ENCODE data around the gene CCDC57.
"Not testable (repeated sequence)": the region's sequence is repeated elsewhere in the genome, so short reads cannot be mapped to it uniquely, and the experiment has no call there.

CCDC57 gene

DNA sequence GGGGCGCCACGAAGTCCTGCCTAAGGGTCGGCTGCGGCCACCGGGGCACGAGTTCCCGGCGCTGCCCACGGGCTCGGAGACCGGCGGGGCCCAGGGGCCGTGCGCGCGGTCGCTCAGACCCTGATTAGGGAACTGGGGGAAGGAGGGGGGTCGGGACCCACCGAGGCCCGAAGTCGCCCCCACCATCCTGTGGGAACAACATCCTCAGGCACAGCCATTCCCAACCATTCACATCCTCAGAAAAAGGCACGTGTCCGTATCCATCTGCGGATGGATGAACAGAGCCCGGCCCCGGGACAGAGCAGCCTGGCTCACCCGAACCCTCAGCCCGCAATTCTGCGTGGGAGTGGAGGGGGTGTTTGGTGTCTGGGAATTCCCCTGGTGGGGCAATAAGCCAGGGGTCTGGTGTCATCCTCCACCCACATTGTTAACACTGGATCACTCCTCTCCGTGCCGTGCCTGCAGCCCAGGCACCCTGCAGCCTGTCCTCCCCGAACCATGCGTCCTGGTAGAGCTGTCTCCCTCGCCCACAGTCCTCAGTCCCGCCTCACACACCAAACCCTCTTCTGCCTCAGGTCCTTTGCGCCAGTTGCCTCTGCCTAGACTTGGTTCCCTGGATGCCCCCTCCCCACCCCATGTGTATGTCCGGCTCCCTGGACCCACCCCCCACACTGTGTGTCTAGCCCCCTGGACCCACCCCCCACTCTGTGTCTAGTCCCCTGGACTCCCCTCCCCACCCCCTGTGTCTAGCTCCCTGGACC, 789 bp upstream of the CCDC57 start:
- no peak overlapping the region for H3K27ac ChIP-seq (ENCODE audit: low read depth, low read length)
- no peaks in the 10 kb centered on the region for H4K20me1 ChIP-seq (ENCODE audit: low read depth, low read length)
- H3F3A ChIP-seq (ENCODE audit: insufficient read depth) = 0 out of 2 replicates have a peak, but pooled peaks cover 3% of the 10 kb centered on the region
- no peaks in the 10 kb centered on the region for H3K79me2 ChIP-seq (ENCODE audit: insufficient read depth, low read length)
- no peaks in the 10 kb centered on the region for H3K27me3 ChIP-seq (ENCODE audit: low read length)
- H2AFZ ChIP-seq (ENCODE audit: low read depth, low read length, severe bottlenecking) = peak overlapping the region; percentile 96
- H3K36me3 ChIP-seq (ENCODE audit: low read length) = no peaks in the 10 kb centered on the region
- H3K9ac ChIP-seq (ENCODE audit: low read length) = peak overlapping the region; percentile 68
- H3K9me2 ChIP-seq (replicated peaks; ENCODE audit: insufficient read depth, low read length) = no peaks in the 10 kb centered on the region
- no peak for TF ChIP-seq EZH2phosphoT487 (conservative IDR thresholded peaks at IDR 0.05; ENCODE audit: low read length)
- TF ChIP-seq, protein P1, sequence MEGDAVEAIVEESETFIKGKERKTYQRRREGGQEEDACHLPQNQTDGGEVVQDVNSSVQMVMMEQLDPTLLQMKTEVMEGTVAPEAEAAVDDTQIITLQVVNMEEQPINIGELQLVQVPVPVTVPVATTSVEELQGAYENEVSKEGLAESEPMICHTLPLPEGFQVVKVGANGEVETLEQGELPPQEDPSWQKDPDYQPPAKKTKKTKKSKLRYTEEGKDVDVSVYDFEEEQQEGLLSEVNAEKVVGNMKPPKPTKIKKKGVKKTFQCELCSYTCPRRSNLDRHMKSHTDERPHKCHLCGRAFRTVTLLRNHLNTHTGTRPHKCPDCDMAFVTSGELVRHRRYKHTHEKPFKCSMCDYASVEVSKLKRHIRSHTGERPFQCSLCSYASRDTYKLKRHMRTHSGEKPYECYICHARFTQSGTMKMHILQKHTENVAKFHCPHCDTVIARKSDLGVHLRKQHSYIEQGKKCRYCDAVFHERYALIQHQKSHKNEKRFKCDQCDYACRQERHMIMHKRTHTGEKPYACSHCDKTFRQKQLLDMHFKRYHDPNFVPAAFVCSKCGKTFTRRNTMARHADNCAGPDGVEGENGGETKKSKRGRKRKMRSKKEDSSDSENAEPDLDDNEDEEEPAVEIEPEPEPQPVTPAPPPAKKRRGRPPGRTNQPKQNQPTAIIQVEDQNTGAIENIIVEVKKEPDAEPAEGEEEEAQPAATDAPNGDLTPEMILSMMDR (IDR thresholded peaks at IDR 0.05; ENCODE audit: insufficient read depth, low read length, poor library complexity, severe bottlenecking) = no peak
- H3K4me2 ChIP-seq (ENCODE audit: low read depth, low read length, poor library complexity, severe bottlenecking) = peak overlapping the region; percentile 64
- H3K4me3 ChIP-seq (ENCODE audit: insufficient read depth, low read length, poor library complexity, severe bottlenecking) = peak overlapping the region; percentile 93
- H3K9me3 ChIP-seq (ENCODE audit: insufficient read depth, low read length) = no peaks in the 10 kb centered on the region

GRCh38 chr17:82210655-82211054, 2.0 kb downstream of the CCDC57 start:
- H3K27me3 ChIP-seq (ENCODE audit: low read length); H3K4me3 ChIP-seq (ENCODE audit: insufficient read depth, low read length, poor library complexity, severe bottlenecking); H3K9me3 ChIP-seq (ENCODE audit: insufficient read depth, low read length); H3K4me2 ChIP-seq (ENCODE audit: low read depth, low read length, poor library complexity, severe bottlenecking); H4K20me1 ChIP-seq (ENCODE audit: low read depth, low read length); H3F3A ChIP-seq (ENCODE audit: insufficient read depth); H3K79me2 ChIP-seq (ENCODE audit: insufficient read depth, low read length); H3K36me3 ChIP-seq (ENCODE audit: low read length); H3K27ac ChIP-seq (ENCODE audit: low read depth, low read length); H3K9me2 ChIP-seq (replicated peaks; ENCODE audit: insufficient read depth, low read length); H2AFZ ChIP-seq (ENCODE audit: low read depth, low read length, severe bottlenecking); H3K9ac ChIP-seq (ENCODE audit: low read length): not testable (repeated sequence)

DNA sequence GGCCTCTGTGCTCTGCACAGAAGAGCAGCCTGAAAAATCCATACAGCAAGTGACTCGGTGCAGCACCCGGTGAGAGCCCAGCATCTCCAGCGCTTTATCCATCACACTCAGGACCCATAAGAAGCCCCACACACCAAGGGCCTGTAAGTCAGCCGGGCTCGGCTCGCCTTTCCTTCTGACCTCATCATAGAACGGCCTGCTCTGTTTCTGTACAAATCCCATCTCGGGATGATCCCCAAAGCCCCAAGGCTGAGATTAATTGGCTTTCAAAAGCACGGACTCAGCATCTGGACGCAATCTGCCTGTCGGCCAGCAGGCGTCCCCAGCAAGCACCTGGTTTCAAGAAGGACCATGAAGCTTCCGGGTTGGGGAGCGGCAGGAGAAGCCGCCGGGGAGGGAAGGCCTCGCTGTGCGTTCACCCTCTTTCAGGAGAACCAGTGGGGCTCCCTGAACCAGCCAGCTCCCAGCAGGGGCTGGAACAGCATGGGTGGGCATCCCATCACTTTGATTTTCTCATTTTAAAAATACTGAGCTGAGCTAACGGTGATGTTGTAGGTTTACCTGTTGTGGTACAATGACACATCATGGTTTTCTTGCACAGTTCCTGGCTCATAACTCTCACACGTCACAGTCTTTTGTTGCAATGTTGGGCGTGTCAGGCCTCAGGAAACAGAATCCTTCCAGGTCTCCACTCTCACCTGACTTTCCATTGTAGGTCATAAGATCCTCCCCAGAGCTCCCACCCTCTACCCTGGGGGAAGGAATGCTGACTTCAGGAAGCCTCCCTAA, 6.7 kb downstream of the CCDC57 start:
- peak overlapping the region; percentile 32; the same call in 1 of the 2 replicates for H3K9ac ChIP-seq (ENCODE audit: low read length)
- H3K4me3 ChIP-seq (ENCODE audit: insufficient read depth, low read length, poor library complexity, severe bottlenecking) = no peak overlapping the region
- H3K36me3 ChIP-seq (ENCODE audit: low read length) = no peaks in the 10 kb centered on the region
- no peaks in the 10 kb centered on the region for H3K9me3 ChIP-seq (ENCODE audit: insufficient read depth, low read length)
- H2AFZ ChIP-seq (ENCODE audit: low read depth, low read length, severe bottlenecking) = peak overlapping the region; percentile 79
- no peaks in the 10 kb centered on the region for H3F3A ChIP-seq (ENCODE audit: insufficient read depth)
- no peaks in the 10 kb centered on the region for H3K9me2 ChIP-seq (replicated peaks; ENCODE audit: insufficient read depth, low read length)
- H4K20me1 ChIP-seq (ENCODE audit: low read depth, low read length) = no peaks in the 10 kb centered on the region
- TF ChIP-seq, protein P1 (IDR thresholded peaks at IDR 0.05; ENCODE audit: insufficient read depth, low read length, poor library complexity, severe bottlenecking) = peak; percentile 78
- TF ChIP-seq EZH2phosphoT487 (conservative IDR thresholded peaks at IDR 0.05; ENCODE audit: low read length) = no peak
- H3K27me3 ChIP-seq (ENCODE audit: low read length) = no peaks in the 10 kb centered on the region
- no peak overlapping the region for H3K27ac ChIP-seq (ENCODE audit: low read depth, low read length)
- no peaks in the 10 kb centered on the region for H3K79me2 ChIP-seq (ENCODE audit: insufficient read depth, low read length)
- H3K4me2 ChIP-seq (ENCODE audit: low read depth, low read length, poor library complexity, severe bottlenecking) = peak overlapping the region; percentile 29

Data from SU-DHL-6 (cell line).